CD8-positive, alpha-beta memory T cell (primary cell): ENCODE measurements around the gene NHSL1. TPM values are rescaled to one million over a fixed set of nuclear protein-coding genes. Genes with fewer than 3 reads are reported as not detected.

ENCODE experiments used
- CTCF ChIA-PET: fragments of 350-600 bp; sonication (Branson Sonifier 250); formaldehyde crosslinking; loops from one replicate; lab custom pipeline; 2021; ENCODE audit warnings: antibody characterized with exemption; lab: Charles Lee
- POLR2A ChIA-PET: fragments of 350-600 bp; sonication (Branson Sonifier 250); formaldehyde crosslinking; loops from one replicate; lab custom pipeline; 2021; ENCODE audit warnings: antibody characterized with exemption; lab: Charles Lee
- DNase-seq, 5 donors: peaks; one replicate each; pipeline versions ENCODE4 v3.0.0 to v3.0.0-alpha.2; 2020 to 2022; ENCODE audit warnings: mixed read lengths in 1 of 5
- H3K27ac ChIP-seq: one replicate; pipeline ENCODE4 v1.7.0; 2013; ENCODE audit warnings: low read depth, mild to moderate bottlenecking, low read length, moderate library complexity
- H3K27me3 ChIP-seq: 2 replicates; pipeline ENCODE4 v1.7.0; 2013; ENCODE audit warnings: low read length, mild to moderate bottlenecking; ENCODE audit not compliant: insufficient read depth, poor library complexity, severe bottlenecking
- H3K36me3 ChIP-seq: 2 replicates; pipeline ENCODE4 v1.7.0; 2013; ENCODE audit warnings: mild to moderate bottlenecking, low read length, moderate library complexity; ENCODE audit not compliant: insufficient read depth
- H3K4me1 ChIP-seq: 2 replicates; pipeline ENCODE4 v1.7.0; 2013; ENCODE audit warnings: mild to moderate bottlenecking, low read length, moderate library complexity; ENCODE audit not compliant: insufficient read depth
- H3K4me3 ChIP-seq: 2 replicates; pipeline ENCODE4 v1.7.0; 2013; ENCODE audit warnings: mild to moderate bottlenecking, low read length
- H3K9me3 ChIP-seq: 2 replicates; pipeline ENCODE4 v1.7.0; 2013; ENCODE audit warnings: mild to moderate bottlenecking, low read length
- H3K27ac Mint-ChIP-seq, 8 donors: one replicate each; pipeline ENCODE4 v1.8.0; 2020 to 2021; ENCODE audit warnings: mixed read lengths in 8 of 8, mild to moderate bottlenecking in 6 of 8, inconsistent platforms in 3 of 8, moderate library complexity in 3 of 8
- H3K27me3 Mint-ChIP-seq, 2 donors: one replicate each; pipeline ENCODE4 v1.8.0; 2020 to 2021; ENCODE audit warnings: mixed read lengths in 2 of 2, mild to moderate bottlenecking in 1 of 2, moderate library complexity in 1 of 2
- H3K36me3 Mint-ChIP-seq, 3 donors: one replicate each; pipeline ENCODE4 v1.8.0; 2020 to 2021; ENCODE audit warnings: mixed read lengths in 3 of 3, inconsistent platforms in 1 of 3, mild to moderate bottlenecking in 1 of 3
- H3K4me1 Mint-ChIP-seq, 3 donors: one replicate each; pipeline ENCODE4 v1.8.0; 2020 to 2021; ENCODE audit warnings: mixed read lengths in 3 of 3, inconsistent platforms in 1 of 3, mild to moderate bottlenecking in 1 of 3
- H3K4me3 Mint-ChIP-seq, 7 donors: one replicate each; pipeline ENCODE4 v1.8.0; 2020 to 2021; ENCODE audit warnings: mixed read lengths in 7 of 7, mild to moderate bottlenecking in 6 of 7, moderate library complexity in 4 of 7, inconsistent platforms in 2 of 7
- H3K9me3 Mint-ChIP-seq, 5 donors: one replicate each; pipeline ENCODE4 v1.8.0; 2020 to 2022; ENCODE audit warnings: mixed read lengths in 5 of 5, mild to moderate bottlenecking in 3 of 5, moderate library complexity in 2 of 5, inconsistent platforms in 1 of 5
- polyA plus RNA-seq: library from polyadenylated mRNA; unstranded; fragments of 300-500 nt; fragmentation: Illumina TruSeq; gene quantifications from one replicate; pipeline ENCODE4 v1.2.3, GENCODE V29; 2021
- total RNA-seq, 2 experiments: library from RNA; stranded (reverse); gene quantifications; one replicate each; pipeline ENCODE4 v1.2.3, GENCODE V29; 2021

NHSL1 gene
- total and polyA plus RNA-seq, 3 experiments from 2014 or later = 0.71 to 0.72 TPM; not detected in 1

DNA sequence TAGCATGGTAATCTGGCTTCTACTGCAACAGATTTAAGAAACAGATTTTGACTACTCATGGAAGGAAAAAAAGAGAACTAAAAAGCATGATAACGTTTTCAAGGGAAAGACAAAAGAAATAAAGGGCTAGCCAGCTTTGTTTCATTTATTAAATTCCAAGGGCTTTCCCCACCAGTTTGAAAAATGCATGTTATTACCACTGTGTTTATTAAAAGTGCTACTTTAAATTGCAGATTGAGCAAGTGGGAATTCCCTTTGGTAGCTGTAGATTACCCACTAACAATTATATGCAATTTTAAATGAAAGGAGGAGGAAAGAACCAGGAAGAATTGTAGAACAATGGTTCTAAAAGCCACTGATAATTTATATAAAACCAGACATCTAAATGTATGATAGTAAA, 40.6 kb upstream of the NHSL1 start:
- CTCF ChIA-PET = interaction anchor here (1.0 kb wide), 1 partner anchor 22 kb away, joined by 3 read pairs; no protein-coding TSS in a partner anchor

GRCh38 chr6:138538390-138539031, 39.2 kb upstream of the NHSL1 start:
- H3K4me3 ChIP-seq = no peak overlapping the region
- no peaks in the 10 kb centered on the region for H3K9me3 ChIP-seq
- no peak for DNase-seq
- Mint-ChIP-seq H3K27ac (no peak overlapping the region), H3K9me3 (no peaks in the 10 kb centered on the region), H3K36me3 (no peaks in the 10 kb centered on the region), H3K4me1 (no peaks in the 10 kb centered on the region), H3K4me3 (peak overlapping the region in 1 of 7 donors; percentile 24), H3K27me3 (peaks cover 0 to 41% of the 10 kb centered on the region in 2 donors)
- H3K36me3 ChIP-seq = no peaks in the 10 kb centered on the region
- CTCF ChIA-PET = interaction anchor here (0.9 kb wide), 2 partner anchors 8 to 13 kb away, joined by 3 read pairs; no protein-coding TSS in a partner anchor
- POLR2A ChIA-PET = no interaction called here
- no peak overlapping the region for H3K27ac ChIP-seq
- H3K4me1 ChIP-seq = no peaks in the 10 kb centered on the region
- no peaks in the 10 kb centered on the region for H3K27me3 ChIP-seq

More for the DNA sequence above, 40.6 kb upstream of the NHSL1 start:
- POLR2A ChIA-PET = no interaction called here
- Mint-ChIP-seq H3K4me3 (no peak overlapping the region), H3K27me3 (peaks cover 0 to 41% of the 10 kb centered on the region in 2 donors), H3K4me1 (no peaks in the 10 kb centered on the region), H3K36me3 (no peaks in the 10 kb centered on the region), H3K27ac (no peak overlapping the region), H3K9me3 (no peaks in the 10 kb centered on the region)
- H3K27me3 ChIP-seq = peaks cover 4% of the 10 kb centered on the region
- no peak overlapping the region for H3K27ac ChIP-seq
- no peak overlapping the region for H3K4me3 ChIP-seq
- H3K4me1 ChIP-seq = no peaks in the 10 kb centered on the region
- DNase-seq = no peak
- no peaks in the 10 kb centered on the region for H3K36me3 ChIP-seq
- no peaks in the 10 kb centered on the region for H3K9me3 ChIP-seq

GRCh38 chr6:138537106-138537505, 37.8 kb upstream of the NHSL1 start:
- Histone ChIP-seq H3K36me3 (no peaks in the 10 kb centered on the region), H3K4me1 (no peaks in the 10 kb centered on the region), H3K4me3 (no peak overlapping the region), H3K27me3 (no peaks in the 10 kb centered on the region), H3K27ac (no peak overlapping the region), H3K9me3 (no peaks in the 10 kb centered on the region)
- ChIA-PET POLR2A (no interaction called here), CTCF (no interaction called here)
- Mint-ChIP-seq H3K27ac (no peak overlapping the region), H3K36me3 (no peaks in the 10 kb centered on the region), H3K4me1 (no peaks in the 10 kb centered on the region), H3K27me3 (peaks cover 0 to 42% of the 10 kb centered on the region in 2 donors), H3K4me3 (no peak overlapping the region), H3K9me3 (no peaks in the 10 kb centered on the region)
- no peak for DNase-seq

DNA sequence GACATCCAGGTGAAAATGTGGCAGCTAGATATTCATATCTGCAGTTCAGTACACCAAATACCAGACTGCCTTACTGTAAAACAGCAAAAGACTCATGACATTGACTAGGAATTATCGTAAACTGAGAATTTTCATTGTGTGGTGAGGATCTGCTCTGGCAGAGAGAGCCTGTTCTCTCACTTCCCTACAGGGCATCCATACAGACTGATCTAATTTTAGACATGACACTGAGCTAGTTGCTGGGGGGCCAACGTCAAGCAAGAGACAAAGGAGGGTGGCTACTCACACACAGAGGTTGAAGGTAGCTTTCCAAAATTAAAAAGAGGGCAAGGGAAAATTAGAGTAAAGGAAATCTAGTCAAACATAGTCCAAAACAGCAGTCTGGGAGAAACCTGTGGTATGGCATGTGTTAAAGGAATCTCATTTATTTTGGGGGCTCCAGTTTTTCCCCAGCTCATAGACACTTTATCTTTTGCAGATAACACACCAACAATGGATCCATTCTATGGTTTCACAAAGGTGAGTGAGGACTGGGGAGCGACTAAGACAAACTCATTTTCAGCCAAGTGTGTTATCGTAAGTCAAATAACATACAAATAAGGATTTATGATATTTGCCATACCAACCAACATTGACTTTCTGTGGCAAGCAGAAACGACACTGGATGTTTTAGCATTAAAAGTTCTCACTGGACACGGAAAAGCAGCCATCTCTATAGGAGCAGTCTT, 36.6 kb upstream of the NHSL1 start:
- no peak for DNase-seq
- CTCF ChIA-PET = no interaction called here

GRCh38 chr6:138533667-138534066, 34.4 kb upstream of the NHSL1 start:
- Mint-ChIP-seq H3K27me3 (peaks cover 0 to 56% of the 10 kb centered on the region in 2 donors), H3K27ac (no peak overlapping the region), H3K4me3 (no peak overlapping the region), H3K9me3 (no peaks in the 10 kb centered on the region), H3K4me1 (no peaks in the 10 kb centered on the region), H3K36me3 (no peaks in the 10 kb centered on the region)
- DNase-seq = no peak
- no peaks in the 10 kb centered on the region for H3K9me3 ChIP-seq
- no peaks in the 10 kb centered on the region for H3K27me3 ChIP-seq
- no peak overlapping the region for H3K4me3 ChIP-seq
- H3K27ac ChIP-seq = no peak overlapping the region
- CTCF ChIA-PET = no interaction called here
- POLR2A ChIA-PET = no interaction called here
- H3K36me3 ChIP-seq = no peaks in the 10 kb centered on the region
- H3K4me1 ChIP-seq = no peaks in the 10 kb centered on the region

More for the DNA sequence above, 36.6 kb upstream of the NHSL1 start:
- no peak overlapping the region for H3K27ac Mint-ChIP-seq
- H3K36me3 Mint-ChIP-seq = no peaks in the 10 kb centered on the region
- no peaks in the 10 kb centered on the region for H3K4me1 Mint-ChIP-seq
- Histone ChIP-seq H3K4me3 (no peak overlapping the region), H3K9me3 (no peaks in the 10 kb centered on the region), H3K27me3 (no peaks in the 10 kb centered on the region), H3K36me3 (no peaks in the 10 kb centered on the region), H3K27ac (no peak overlapping the region), H3K4me1 (no peaks in the 10 kb centered on the region)
- peaks cover 0 to 47% of the 10 kb centered on the region in 2 donors for H3K27me3 Mint-ChIP-seq
- H3K9me3 Mint-ChIP-seq = no peaks in the 10 kb centered on the region
- H3K4me3 Mint-ChIP-seq = no peak overlapping the region
- POLR2A ChIA-PET = no interaction called here

DNA sequence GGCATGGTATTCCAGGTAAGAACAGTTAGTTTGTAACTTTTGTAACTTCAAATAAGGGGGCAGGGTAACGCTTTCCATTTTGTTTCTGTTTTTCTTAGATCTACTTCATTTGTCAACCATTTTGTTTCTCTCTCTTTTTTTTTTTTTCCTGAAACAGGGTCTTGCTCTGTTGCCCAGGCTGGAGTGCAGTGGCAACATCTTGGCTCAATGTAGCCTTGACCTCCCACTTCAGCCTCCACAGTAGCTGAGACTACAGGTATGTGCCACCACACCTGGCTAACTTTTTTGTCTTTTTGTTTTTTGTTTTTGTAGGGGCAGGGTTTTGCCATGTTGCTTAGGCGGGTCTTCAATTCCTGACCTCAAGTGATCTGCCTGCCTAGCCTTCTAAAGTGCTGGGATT, 32.1 kb upstream of the NHSL1 start:
- H3K36me3 ChIP-seq = no peaks in the 10 kb centered on the region
- ChIA-PET POLR2A (no interaction called here), CTCF (interaction anchor here (1.6 kb wide), 1 partner anchor 11 kb away, joined by 4 read pairs; no protein-coding TSS in a partner anchor)
- no peaks in the 10 kb centered on the region for H3K9me3 ChIP-seq
- Mint-ChIP-seq H3K36me3 (no peaks in the 10 kb centered on the region), H3K27ac (peak overlapping the region in 1 of 8 donors; percentile 27), H3K4me1 (no peaks in the 10 kb centered on the region), H3K4me3 (no peak overlapping the region), H3K9me3 (no peaks in the 10 kb centered on the region), H3K27me3 (peaks cover 4 to 57% of the 10 kb centered on the region in 2 donors)
- no peak overlapping the region for H3K4me3 ChIP-seq
- no peaks in the 10 kb centered on the region for H3K27me3 ChIP-seq
- no peaks in the 10 kb centered on the region for H3K4me1 ChIP-seq
- no peak overlapping the region for H3K27ac ChIP-seq
- DNase-seq = no peak

GRCh38 chr6:138529478-138529877, 30.2 kb upstream of the NHSL1 start:
- H3K4me1 ChIP-seq = no peaks in the 10 kb centered on the region
- H3K4me3 Mint-ChIP-seq = no peak overlapping the region
- H3K27me3 ChIP-seq = no peaks in the 10 kb centered on the region
- no peaks in the 10 kb centered on the region for H3K9me3 ChIP-seq
- no peak overlapping the region for H3K27ac ChIP-seq
- peaks cover 8 to 48% of the 10 kb centered on the region in 2 donors for H3K27me3 Mint-ChIP-seq
- no peaks in the 10 kb centered on the region for H3K36me3 ChIP-seq
- H3K4me3 ChIP-seq = no peak overlapping the region
- CTCF ChIA-PET = no interaction called here
- H3K36me3 Mint-ChIP-seq = no peaks in the 10 kb centered on the region
- DNase-seq = no peak
- no peaks in the 10 kb centered on the region for H3K4me1 Mint-ChIP-seq
- no peaks in the 10 kb centered on the region for H3K9me3 Mint-ChIP-seq
- POLR2A ChIA-PET = no interaction called here
- no peak overlapping the region for H3K27ac Mint-ChIP-seq

GRCh38 chr6:138528956-138529355, 29.7 kb upstream of the NHSL1 start:
- H3K36me3 Mint-ChIP-seq = no peaks in the 10 kb centered on the region
- H3K27ac Mint-ChIP-seq = no peak overlapping the region
- Histone ChIP-seq H3K4me3 (no peak overlapping the region), H3K4me1 (no peaks in the 10 kb centered on the region), H3K36me3 (no peaks in the 10 kb centered on the region), H3K27ac (no peak overlapping the region), H3K9me3 (no peaks in the 10 kb centered on the region), H3K27me3 (no peaks in the 10 kb centered on the region)
- no peaks in the 10 kb centered on the region for H3K4me1 Mint-ChIP-seq
- H3K4me3 Mint-ChIP-seq = no peak overlapping the region
- CTCF ChIA-PET = no interaction called here
- H3K9me3 Mint-ChIP-seq = no peaks in the 10 kb centered on the region
- POLR2A ChIA-PET = no interaction called here
- H3K27me3 Mint-ChIP-seq = peaks cover 11 to 48% of the 10 kb centered on the region in 2 donors
- no peak for DNase-seq
